B cell (primary cell): ENCODE data around the gene TCEANC2. TPM values are rescaled to one million over a fixed set of nuclear protein-coding genes. Genes with fewer than 3 reads are reported as not detected.

Experiments used
- ATAC-seq: fragments of 200-7000 bp; cut with Tn5 transposase; one replicate; pipeline ENCODE4 v1.10.0; 2021; ENCODE audit warnings: low read depth, mild to moderate bottlenecking, moderate number of reproducible peaks, moderate library complexity
- CTCF ChIA-PET: fragments of 350-600 bp; sonication (Branson Sonifier 250); formaldehyde crosslinking; loops from one replicate; lab custom pipeline; 2021; ENCODE audit warnings: antibody characterized with exemption, inconsistent platforms; lab: Charles Lee
- POLR2A ChIA-PET: fragments of 350-600 bp; sonication (Branson Sonifier 250); formaldehyde crosslinking; loops from one replicate; lab custom pipeline; 2021; ENCODE audit warnings: antibody characterized with exemption; lab: Charles Lee
- DNase-seq: peaks from one replicate; pipeline ENCODE4 v3.0.0; 2013
- H2AFZ ChIP-seq: 2 replicates; pipeline ENCODE4 v1.6.1; 2012; ENCODE audit warnings: mild to moderate bottlenecking, low read depth, low read length; ENCODE audit not compliant: insufficient read depth, poor library complexity, severe bottlenecking
- H3K27ac ChIP-seq, 2 donors: 1 replicate in 1 of 2; 2 replicates in 1 of 2; pipeline ENCODE4 v1.5.1; 2012 to 2013; ENCODE audit warnings: low read length in 2 of 2, mild to moderate bottlenecking in 2 of 2, moderate library complexity in 1 of 2
- H3K27me3 ChIP-seq, 4 experiments: fragments of 200-600 bp in 1 of 4; sonication (generic) in 1 of 4; replicated peaks in 1 of 4; 1 replicate in 2 of 4; 2 replicates in 2 of 4; pipeline versions ENCODE4 v1.6.1 to v1.7.0; 2013 to 2016; ENCODE audit warnings: low read length in 3 of 4, mild to moderate bottlenecking in 2 of 4, mixed read lengths in 1 of 4, moderate library complexity in 1 of 4; ENCODE audit not compliant: insufficient read depth in 4 of 4, control insufficient read depth in 3 of 4; ENCODE audit errors: control extremely low read depth in 1 of 4
- H3K36me3 ChIP-seq, 2 experiments: replicated peaks in 1 of 2; 1 replicate in 1 of 2; 2 replicates in 1 of 2; pipeline versions ENCODE4 v1.6.1 to v1.7.1; 2013; ENCODE audit warnings: low read length in 1 of 2; ENCODE audit not compliant: insufficient read depth in 2 of 2, control insufficient read depth in 1 of 2; ENCODE audit errors: control extremely low read depth in 1 of 2, extremely low read depth in 1 of 2
- H3K4me1 ChIP-seq, 2 donors: fragments of 200-600 bp in 1 of 2; sonication (generic) in 1 of 2; 1 replicate in 1 of 2; 2 replicates in 1 of 2; pipeline versions ENCODE4 v1.5.1 to v1.6.1; 2013 to 2017; ENCODE audit warnings: low read length in 2 of 2; ENCODE audit not compliant: control insufficient read depth in 2 of 2, insufficient read depth in 2 of 2
- H3K4me2 ChIP-seq: replicated peaks from 2 replicates; pipeline ENCODE3; 2012; ENCODE audit warnings: mild to moderate bottlenecking, low read depth, low read length; ENCODE audit not compliant: poor library complexity, severe bottlenecking
- H3K4me3 ChIP-seq, 5 experiments: fragments of 200-600 bp in 1 of 5; sonication (generic) in 1 of 5; 1 replicate in 3 of 5; 2 replicates in 2 of 5; pipeline versions ENCODE4 v1.5.1 to v1.7.0; 2011 to 2016; ENCODE audit warnings: low read length in 4 of 5, mild to moderate bottlenecking in 4 of 5, low read depth in 2 of 5, control low read depth in 1 of 5, moderate library complexity in 1 of 5; ENCODE audit not compliant: insufficient read depth in 1 of 5; ENCODE audit errors: control extremely low read depth in 1 of 5, extremely low read depth in 1 of 5
- H3K79me2 ChIP-seq: fragments of 200-600 bp; sonication (generic); one replicate; pipeline ENCODE4 v1.6.0; 2016; ENCODE audit warnings: low read length; ENCODE audit not compliant: control insufficient read depth, insufficient read depth
- H3K9ac ChIP-seq: fragments of 200-600 bp; sonication (generic); 2 replicates; pipeline ENCODE4 v1.6.1; 2017; ENCODE audit warnings: mild to moderate bottlenecking, low read length, moderate library complexity
- H3K9me3 ChIP-seq, 3 donors: one replicate each; pipeline versions ENCODE4 v1.6.1 to v1.7.1; 2013; ENCODE audit warnings: low read length in 2 of 3; ENCODE audit not compliant: control insufficient read depth in 2 of 3, insufficient read depth in 1 of 3; ENCODE audit errors: control extremely low read depth in 1 of 3
- H4K20me1 ChIP-seq: 2 replicates; pipeline ENCODE4 v1.6.0; 2012; ENCODE audit warnings: mild to moderate bottlenecking, low read length; ENCODE audit not compliant: insufficient read depth, control insufficient read depth, poor library complexity, severe bottlenecking
- H3K27ac Mint-ChIP-seq: one replicate; pipeline ENCODE4 v1.8.0; 2021; ENCODE audit warnings: mixed read lengths
- H3K27me3 Mint-ChIP-seq: one replicate; pipeline ENCODE4 v1.8.0; 2021; ENCODE audit warnings: mixed read lengths
- H3K4me1 Mint-ChIP-seq: one replicate; pipeline ENCODE4 v1.8.0; 2021; ENCODE audit warnings: mixed read lengths
- H3K4me3 Mint-ChIP-seq: one replicate; pipeline ENCODE4 v1.8.0; 2021; ENCODE audit warnings: mixed read lengths
- H3K9me3 Mint-ChIP-seq: one replicate; pipeline ENCODE4 v1.8.0; 2022; ENCODE audit warnings: mixed read lengths; ENCODE audit not compliant: insufficient read depth
- CTCF ChIP-seq: fragments of 200-600 bp; IDR thresholded peaks from one replicate; pipeline ENCODE4 v1.8.0; 2022; ENCODE audit warnings: antibody characterized with exemption, mild to moderate bottlenecking
- EZH2 ChIP-seq: IDR thresholded peaks from 2 replicates; pipeline ENCODE4 v1.6.1; 2012; ENCODE audit warnings: borderline replicate concordance, low read depth, mild to moderate bottlenecking, moderate library complexity, low read length; ENCODE audit not compliant: insufficient read depth, poor library complexity, severe bottlenecking
- WGBS: methylation state at CpG from one replicate; pipeline ENCODE4 v1.1.5; 2013; ENCODE audit warnings: missing lambda C conversion rate; ENCODE audit not compliant: insufficient coverage; 5-methylcytosine and 5-hydroxymethylcytosine counted together
- intact Hi-C: fragments of 100-400 bp; cut with micrococcal nuclease; formaldehyde crosslinking; loops from one replicate; pipeline ENCODE4 v1.10.0; 2022
- polyA plus RNA-seq: library from polyadenylated mRNA; depleted of rRNA; stranded (reverse); fragments of >200 nt; gene quantifications from 2 replicates; pipeline ENCODE4 v1.2.3, GENCODE V29; 2012
- total RNA-seq, 2 donors: library from RNA; stranded (reverse); fragments of 120-200 nt in 1 of 2; gene quantifications; 1 replicate in 1 of 2; 2 replicates in 1 of 2; pipeline versions ENCODE4 v1.2.3 to v1.2.4, GENCODE V29; 2013 to 2022

TCEANC2 gene
- total and polyA plus RNA-seq, 2 donors (not counting 1 experiment from before 2014, with no cell fraction given) = 8.0 to 15.9 TPM

GRCh38 chr1:54122135-54122751, 68.8 kb downstream of the TCEANC2 start:
- Histone ChIP-seq H3K36me3 (no peaks in the 10 kb centered on the region), H3K9ac (no peak overlapping the region), H3K4me1 (peaks cover 0 to 5% of the 10 kb centered on the region in 2 donors), H3K27me3 (peaks cover 0 to 16% (median 0%) of the 10 kb centered on the region in 4 experiments), H3K4me3 (no peak overlapping the region), H3K27ac (no peak overlapping the region), H3K9me3 (no peaks in the 10 kb centered on the region), H3K4me2 (peak overlapping the region; percentile 44), H4K20me1 (no peaks in the 10 kb centered on the region), H3K79me2 (no peaks in the 10 kb centered on the region), H2AFZ (no peak overlapping the region)
- TF ChIP-seq CTCF (no peak), EZH2 (no peak)
- WGBS = 97% methylated on average over 8 of the region's 14 CpGs
- intact Hi-C loops = no loop called here
- DNase-seq (no peak), ATAC-seq (no peak)
- Mint-ChIP-seq H3K9me3 (no peaks in the 10 kb centered on the region), H3K27ac (no peak overlapping the region), H3K27me3 (peaks cover 8% of the 10 kb centered on the region), H3K4me3 (no peak overlapping the region), H3K4me1 (peaks cover 3% of the 10 kb centered on the region)
- ChIA-PET POLR2A (no interaction called here), CTCF (interaction anchor here (0.8 to 1.7 kb wide), 3 partner anchors 9 to 368 kb away, joined by 3 to 19 read pairs (median 3); partner anchors contain the start of gene SSBP3)

- H3K4me2 ChIP-seq = no peak overlapping the region
- H3K27ac ChIP-seq = no peak overlapping the region
- CTCF ChIA-PET = interaction anchor here (0.6 to 0.8 kb wide), 2 partner anchors 10 to 367 kb away, joined by 3 read pairs; no protein-coding TSS in a partner anchor
- H3K9me3 Mint-ChIP-seq = no peaks in the 10 kb centered on the region
- H3K27me3 Mint-ChIP-seq = peaks cover 8% of the 10 kb centered on the region
- ATAC-seq = no peak
- intact Hi-C loops = no loop called here
- H3K9me3 ChIP-seq = no peaks in the 10 kb centered on the region
- peaks cover 0 to 16% (median 0%) of the 10 kb centered on the region in 4 experiments for H3K27me3 ChIP-seq
- TF ChIP-seq CTCF = no peak
- no peak for TF ChIP-seq EZH2
- no peaks in the 10 kb centered on the region for H4K20me1 ChIP-seq
- no peak overlapping the region for H2AFZ ChIP-seq
- H3K79me2 ChIP-seq = no peaks in the 10 kb centered on the region
- DNase-seq = no peak
- H3K36me3 ChIP-seq = no peaks in the 10 kb centered on the region
- H3K4me3 ChIP-seq = no peak overlapping the region
- POLR2A ChIA-PET = no interaction called here
- no peak overlapping the region for H3K27ac Mint-ChIP-seq
- no peak overlapping the region for H3K9ac ChIP-seq
- WGBS = 97% methylated on average over 5 of the region's 8 CpGs
- peaks cover 0 to 5% of the 10 kb centered on the region in 2 donors for H3K4me1 ChIP-seq
- H3K4me3 Mint-ChIP-seq = no peak overlapping the region
- H3K4me1 Mint-ChIP-seq = peaks cover 3% of the 10 kb centered on the region
These were observed 69.6 kb downstream of the TCEANC2 start for GRCh38 chr1:54122992-54123391.
